Measurements from ENCODE around the gene PRRX1.

Gene PRRX1

GRCh38 chr1:170758992-170759391 lies 95.1 kb downstream of the PRRX1 start:
- in situ Hi-C loops (cut with HindIII; ENCODE audit: low sequenced_read_pairs) = no loop called here

DNA sequence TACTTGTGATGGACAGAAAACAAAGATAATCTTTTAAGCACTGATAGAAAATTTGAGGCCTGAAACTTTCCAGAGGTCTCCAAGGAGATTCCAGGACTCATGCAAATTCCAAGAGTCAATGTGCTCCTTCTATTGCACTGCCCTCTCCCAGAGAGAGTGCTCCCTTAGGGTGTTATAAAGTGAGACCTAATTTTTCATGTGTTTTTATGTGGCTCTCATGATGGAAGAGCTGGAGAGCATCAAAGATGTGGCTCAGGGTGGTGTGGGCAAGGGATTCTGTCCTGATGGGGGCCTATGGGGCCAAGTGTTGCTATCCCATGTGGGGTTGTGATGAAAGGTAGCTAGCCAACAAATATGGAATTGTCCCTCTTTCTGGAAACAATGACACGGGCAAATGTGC lies 101.3 kb downstream of the PRRX1 start:
- in situ Hi-C loops (cut with HindIII; ENCODE audit: low sequenced_read_pairs) = no loop called here

GRCh38 chr1:170765712-170766330 lies 101.9 kb downstream of the PRRX1 start:
- in situ Hi-C loops (cut with HindIII; ENCODE audit: low sequenced_read_pairs) = no loop called here

GRCh38 chr1:170768929-170769328 lies 105.0 kb downstream of the PRRX1 start:
- in situ Hi-C loops (cut with HindIII; ENCODE audit: low sequenced_read_pairs) = no loop called here

- in situ Hi-C loops (cut with HindIII; ENCODE audit: low sequenced_read_pairs) = no loop called here
Measured at GRCh38 chr1:170769691-170770090, 105.8 kb downstream of the PRRX1 start.

DNA sequence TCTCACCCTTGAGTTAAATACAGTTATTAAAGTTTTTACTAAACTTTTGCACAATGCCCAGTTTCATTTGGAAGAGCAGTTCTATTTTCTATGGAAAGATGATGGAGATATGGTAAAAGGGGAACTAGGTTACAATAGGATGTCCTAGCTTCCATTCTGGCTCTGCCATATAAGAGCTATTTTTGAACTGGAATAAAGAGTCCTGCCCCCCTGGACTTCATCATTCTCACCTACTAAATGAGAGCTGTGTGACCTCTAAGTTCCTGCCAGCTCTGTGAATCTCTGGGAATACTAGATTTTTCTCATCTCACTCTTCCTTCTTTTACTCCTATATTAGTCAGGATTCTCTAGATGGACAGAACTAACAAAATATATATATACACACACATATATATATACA lies 106.3 kb downstream of the PRRX1 start:
- in situ Hi-C loops (cut with HindIII; ENCODE audit: low sequenced_read_pairs) = no loop called here

GRCh38 chr1:170776252-170776651 lies 112.3 kb downstream of the PRRX1 start:
- in situ Hi-C loops (cut with HindIII; ENCODE audit: low sequenced_read_pairs) = no loop called here

GRCh38 chr1:170776777-170777176 lies 112.8 kb downstream of the PRRX1 start:
- in situ Hi-C loops (cut with HindIII; ENCODE audit: low sequenced_read_pairs) = no loop called here

Measured in DLD1 (cell line).